ENCODE results near the gene UBE3C. TPM values are rescaled to one million over a fixed set of nuclear protein-coding genes. Genes with fewer than 3 reads are reported as not detected.

Gene UBE3C
- total and polyA plus RNA-seq, 9 of the 15 experiments (the other 6 are each of a cell fraction or from before 2014, with no cell fraction given): 9.6 to 91.7 (median 75.4) TPM

GRCh38 chr7:157139111-157139809, 534 bp downstream of the UBE3C start (continued):
- 0 out of 2 replicates have a peak, but pooled peaks have one; percentile 23 for TF ChIP-seq RBM15 (IDR thresholded peaks at IDR 0.05; ENCODE audit: insufficient read depth, low read length)
- no peak for TF ChIP-seq YBX1 (IDR thresholded peaks at IDR 0.05)
- 0 out of 2 replicates have a peak, but pooled peaks have one; percentile 16 for TF ChIP-seq E2F3 (CRISPR knock-in tag; IDR thresholded peaks at IDR 0.05)
- peak in 1 of 2 experiments; percentile 12; a peak in 1 of 4 replicates for TF ChIP-seq NONO (IDR thresholded peaks at IDR 0.05; ENCODE audit: low read depth in 2 of 2, low read length in 1 of 2)
- peak; percentile 35; the same call in 1 of the 2 replicates for TF ChIP-seq TFAP4 (CRISPR knock-in tag; IDR thresholded peaks at IDR 0.05; ENCODE audit: borderline replicate concordance)
- peak; percentile 10 for TF ChIP-seq GATAD2B (IDR thresholded peaks at IDR 0.05; ENCODE audit: borderline replicate concordance)
- TF ChIP-seq MAX (CRISPR knock-in tag; IDR thresholded peaks at IDR 0.05): peak; percentile 60; the same call in 1 of the 2 replicates
- TF ChIP-seq XRCC5 (IDR thresholded peaks at IDR 0.05; ENCODE audit: low read depth, low read length): 0 out of 2 replicates have a peak, but pooled peaks have one; percentile 6
- TF ChIP-seq RBBP5 (IDR thresholded peaks at IDR 0.05; ENCODE audit: borderline replicate concordance, insufficient read depth, low read length, poor library complexity, severe bottlenecking): peak; percentile 86
- no peak for TF ChIP-seq TSHZ1 (CRISPR knock-in tag; IDR thresholded peaks at IDR 0.05)
- peak; percentile 80 for TF ChIP-seq PCBP1 (IDR thresholded peaks at IDR 0.05; ENCODE audit: low read depth, low read length, poor library complexity, severe bottlenecking)
- TF ChIP-seq VEZF1 (CRISPR knock-in tag; IDR thresholded peaks at IDR 0.05): peak; percentile 51
- no peak for TF ChIP-seq DACH1 (IDR thresholded peaks at IDR 0.05; ENCODE audit: partially characterized antibody)

Data from K562 (cell line).